Measurements from ENCODE around the gene ELP2. TPM values are rescaled to one million over a fixed set of nuclear protein-coding genes. Genes with fewer than 3 reads are reported as not detected.

Gene ELP2
- total and polyA plus RNA-seq, 2 of the 8 experiments (the other 6 are each of a cell fraction or from before 2014, with no cell fraction given), result 55.8 to 165 TPM

DNA sequence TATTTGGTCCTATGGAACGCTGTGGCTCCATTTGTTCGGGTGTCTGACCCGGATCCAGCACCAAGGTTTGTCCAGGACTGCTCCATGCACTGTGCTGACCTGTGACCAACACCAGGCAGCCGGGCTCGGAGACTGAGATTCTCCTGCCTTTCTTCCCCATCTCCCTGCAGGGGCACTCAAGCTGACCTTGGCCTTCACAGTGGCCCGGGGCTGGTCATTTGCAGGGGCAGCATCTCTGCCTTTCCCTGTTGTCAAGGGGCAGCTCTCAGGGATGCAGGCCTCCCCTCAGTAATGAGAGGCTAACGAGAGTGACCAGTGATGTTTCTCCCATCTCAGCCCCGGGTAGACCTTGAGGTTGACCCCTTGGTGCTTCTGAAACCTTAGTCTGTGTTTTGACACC lies 85.1 kb downstream of the ELP2 start (continued):
- TF ChIP-seq RFX5 (IDR thresholded peaks at IDR 0.05; ENCODE audit: borderline replicate concordance, low read depth, low read length) (no peak), BACH1 (IDR thresholded peaks at IDR 0.05; ENCODE audit: low read length) (no peak), CBX8 (IDR thresholded peaks at IDR 0.05; ENCODE audit: borderline replicate concordance, low read depth, low read length) (no peak), GTF2F1 (IDR thresholded peaks at IDR 0.05; ENCODE audit: borderline replicate concordance, low read depth, low read length) (no peak), TAF1 (IDR thresholded peaks at IDR 0.05; ENCODE audit: low read depth, low read length) (no peak), TCF12 (IDR thresholded peaks at IDR 0.05; ENCODE audit: low read depth, low read length) (no peak), HDAC2 (IDR thresholded peaks at IDR 0.05; ENCODE audit: borderline replicate concordance in 1 of 2, low read depth in 2 of 2, low read length in 2 of 2) (no peak)
